GM19193 (cell line): ENCODE results near the gene STIMATE.

Source experiments
- POLR2A ChIP-seq: IDR thresholded peaks from 4 replicates; pipeline ENCODE4 v1.6.1; 2011; ENCODE audit not compliant: insufficient read depth, insufficient read length; ENCODE audit errors: extremely low read depth

Gene STIMATE

GRCh38 chr3:52897130-52898122 lies at the start of gene STIMATE:
Gene STIMATE, minus strand, starts transcription at chr3:52897548. Its CDS starts 98 bp downstream, at chr3:52897450.
- TF ChIP-seq POLR2A = peak; percentile 67

- TF ChIP-seq POLR2A = no peak
Measured at GRCh38 chr3:52939600-52939999, 42.3 kb upstream of the STIMATE start.

GRCh38 chr3:52934630-52935530 lies 37.5 kb upstream of the STIMATE start:
- no peak for TF ChIP-seq POLR2A

GRCh38 chr3:52931889-52932288 lies 34.5 kb upstream of the STIMATE start:
- no peak for TF ChIP-seq POLR2A

- TF ChIP-seq POLR2A = no peak
Measured at GRCh38 chr3:52931328-52931727, 34.0 kb upstream of the STIMATE start.

- TF ChIP-seq POLR2A = no peak
Measured at GRCh38 chr3:52930748-52931147, 33.4 kb upstream of the STIMATE start.

GRCh38 chr3:52926554-52926953 lies 29.2 kb upstream of the STIMATE start:
- no peak for TF ChIP-seq POLR2A

- no peak for TF ChIP-seq POLR2A
Measured at GRCh38 chr3:52925405-52926313, 28.3 kb upstream of the STIMATE start.

GRCh38 chr3:52923963-52924362 lies 26.6 kb upstream of the STIMATE start:
- no peak for TF ChIP-seq POLR2A

- no peak for TF ChIP-seq POLR2A
Measured at GRCh38 chr3:52920841-52921240, 23.5 kb upstream of the STIMATE start.

GRCh38 chr3:52917044-52917443 lies 19.7 kb upstream of the STIMATE start:
- no peak for TF ChIP-seq POLR2A

GRCh38 chr3:52915294-52915693 lies 17.9 kb upstream of the STIMATE start:
- no peak for TF ChIP-seq POLR2A

GRCh38 chr3:52912885-52913731 lies 15.8 kb upstream of the STIMATE start:
- no peak for TF ChIP-seq POLR2A
